Activated CD4-positive, alpha-beta T cell treated with anti-CD3 and anti-CD28 coated beads, Interleukin-2, amount 50 U/mL, for 4 hours (primary cell): ENCODE measurements around the gene ZDHHC22.

ENCODE experiments used
- DNase-seq, 2 experiments: peaks; one replicate each; pipeline ENCODE4 v3.0.0-alpha.2; 2020

Gene ZDHHC22

DNA sequence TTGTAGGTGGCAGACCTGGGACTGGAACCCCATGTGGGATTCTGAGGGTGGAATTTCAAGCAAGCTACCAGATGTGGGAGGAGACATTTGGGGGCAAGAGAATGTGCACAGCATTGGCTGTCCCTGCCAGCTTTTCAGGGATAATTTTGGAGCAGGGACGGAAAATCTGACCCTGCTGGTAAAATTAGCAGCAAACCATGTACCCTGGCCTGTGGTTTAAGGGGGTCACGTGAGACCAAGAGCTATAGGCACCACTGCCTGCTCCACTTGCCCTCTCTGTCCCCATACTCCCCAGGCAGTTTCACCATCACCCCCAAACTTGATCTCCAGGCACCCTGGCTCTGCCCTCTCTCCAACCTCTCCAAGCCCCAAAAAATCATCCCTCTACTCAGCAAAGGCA lies 13.5 kb upstream of the ZDHHC22 start:
- DNase-seq = no peak

DNA sequence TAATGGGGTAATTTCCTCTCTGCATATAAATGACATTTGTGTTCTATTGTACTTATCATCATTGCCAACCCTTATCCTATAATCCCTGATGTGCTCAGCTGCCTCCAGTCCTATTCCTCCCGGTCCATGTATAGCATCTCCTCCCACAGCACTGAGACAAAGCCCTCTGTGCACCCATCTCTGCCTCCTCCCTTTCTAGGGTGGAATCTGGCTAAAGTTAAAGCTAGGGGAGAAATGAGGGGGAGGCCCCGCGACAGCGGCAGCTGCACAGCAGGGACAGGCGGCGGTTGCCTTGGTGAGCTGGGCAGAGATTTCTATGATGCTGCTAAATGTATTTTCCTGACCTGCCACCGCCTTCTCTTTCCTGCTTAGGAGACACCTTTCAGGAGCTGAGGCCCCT lies 12.8 kb upstream of the ZDHHC22 start:
- no peak for DNase-seq

DNA sequence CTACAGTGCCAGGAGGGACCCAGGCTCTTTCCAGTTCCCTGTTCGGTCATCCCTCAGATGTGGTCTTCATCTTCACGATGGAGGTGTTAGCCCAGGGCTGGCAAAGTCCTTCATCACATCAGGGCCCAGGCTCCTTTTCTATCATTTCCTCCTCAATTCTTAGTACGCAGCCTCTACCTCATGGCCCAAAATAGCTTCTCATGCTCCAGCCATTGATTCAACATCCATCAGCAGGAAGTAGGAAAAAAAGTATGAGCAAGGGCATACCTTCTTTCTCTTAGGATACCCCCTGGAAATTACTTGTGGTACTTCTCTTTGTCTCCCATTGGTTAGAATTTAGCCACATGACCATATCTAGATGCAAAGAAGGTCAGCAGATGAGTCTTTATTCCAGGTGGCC lies 12.2 kb upstream of the ZDHHC22 start:
- no peak for DNase-seq

DNA sequence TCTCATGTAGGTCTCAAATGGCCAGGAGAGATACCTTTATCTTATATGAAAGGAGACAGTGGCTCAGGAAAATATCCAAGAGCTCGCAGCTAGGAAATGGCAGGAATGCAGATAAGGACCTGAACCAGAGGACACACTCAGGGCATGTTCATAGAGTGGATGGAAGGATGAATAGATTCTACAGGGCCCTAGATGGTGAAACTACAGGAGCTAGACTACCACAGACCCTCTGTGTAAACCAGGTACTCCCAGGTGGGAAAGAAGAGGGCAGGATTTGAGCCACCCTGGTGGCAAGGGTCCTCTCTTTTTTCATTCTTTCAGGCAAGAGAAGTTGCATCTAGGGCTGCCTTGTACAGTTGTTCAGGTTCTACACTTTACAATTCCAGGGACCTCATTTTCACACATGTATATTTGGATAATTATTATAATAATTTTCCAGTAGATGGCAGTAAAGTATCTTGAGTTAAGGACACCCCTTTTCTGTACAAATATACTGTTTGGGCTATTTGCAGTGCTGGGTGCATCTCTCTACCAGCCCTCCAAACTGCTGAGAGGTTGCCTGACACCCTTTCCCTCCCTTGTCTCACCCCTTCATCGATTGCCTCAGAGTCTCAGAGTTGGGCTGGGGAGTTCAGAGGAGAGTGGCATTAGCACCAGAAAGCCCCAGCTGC lies 10.5 kb upstream of the ZDHHC22 start:
- DNase-seq = no peak

DNA sequence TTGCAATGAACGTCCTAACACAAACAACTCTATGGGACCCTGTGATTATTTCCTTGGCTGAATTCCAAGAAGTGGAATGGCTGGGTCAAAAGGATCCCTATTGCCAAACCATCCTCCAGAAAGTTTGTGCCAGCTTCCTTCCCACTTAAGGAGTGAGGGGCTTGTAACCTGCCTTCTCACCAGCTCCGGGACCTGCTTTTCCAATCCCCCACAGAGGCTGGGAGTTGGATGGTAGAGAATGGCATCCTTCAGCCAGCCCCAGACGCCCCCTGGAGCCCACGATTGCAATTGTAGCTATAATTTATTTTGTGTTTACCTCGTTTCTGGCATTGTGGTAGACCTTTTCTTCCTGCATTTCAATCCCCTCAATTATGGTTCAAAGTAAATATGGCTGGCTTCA lies 9.7 kb upstream of the ZDHHC22 start:
- no peak for DNase-seq

DNA sequence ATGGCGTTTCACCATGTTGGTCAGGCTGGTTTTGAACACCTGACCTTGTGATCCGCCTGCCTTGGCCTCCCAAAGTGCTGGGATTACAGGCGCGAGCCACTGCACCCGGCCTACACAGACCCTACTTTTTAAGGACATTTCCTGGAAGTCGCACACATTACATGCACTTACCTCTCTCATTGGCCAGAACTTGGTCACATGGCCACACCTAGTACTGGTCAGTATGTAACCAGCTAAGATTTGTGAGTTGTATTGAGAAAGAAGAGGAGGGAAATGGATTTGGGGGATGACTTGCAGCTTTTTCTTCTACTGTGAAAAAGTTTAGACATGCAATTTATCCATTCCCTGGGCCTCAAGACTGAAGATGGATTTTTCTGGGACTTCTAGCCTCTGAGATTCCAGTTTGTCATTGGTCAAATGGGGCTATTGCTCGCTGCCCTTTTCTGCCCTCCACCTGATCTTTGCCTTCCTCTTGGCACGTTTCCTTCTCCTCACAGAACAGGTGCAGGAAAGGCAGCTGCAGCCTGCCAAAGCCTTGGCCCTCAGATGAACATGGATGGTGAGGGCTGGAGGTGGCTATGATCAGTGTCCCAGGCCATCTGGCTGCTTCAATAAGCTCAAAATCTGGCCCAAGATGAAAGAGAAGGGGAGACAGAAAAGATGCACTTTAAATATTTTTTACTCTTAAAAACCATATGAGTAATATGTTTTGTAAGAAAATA lies 7.1 kb upstream of the ZDHHC22 start:
- DNase-seq = no peak

DNA sequence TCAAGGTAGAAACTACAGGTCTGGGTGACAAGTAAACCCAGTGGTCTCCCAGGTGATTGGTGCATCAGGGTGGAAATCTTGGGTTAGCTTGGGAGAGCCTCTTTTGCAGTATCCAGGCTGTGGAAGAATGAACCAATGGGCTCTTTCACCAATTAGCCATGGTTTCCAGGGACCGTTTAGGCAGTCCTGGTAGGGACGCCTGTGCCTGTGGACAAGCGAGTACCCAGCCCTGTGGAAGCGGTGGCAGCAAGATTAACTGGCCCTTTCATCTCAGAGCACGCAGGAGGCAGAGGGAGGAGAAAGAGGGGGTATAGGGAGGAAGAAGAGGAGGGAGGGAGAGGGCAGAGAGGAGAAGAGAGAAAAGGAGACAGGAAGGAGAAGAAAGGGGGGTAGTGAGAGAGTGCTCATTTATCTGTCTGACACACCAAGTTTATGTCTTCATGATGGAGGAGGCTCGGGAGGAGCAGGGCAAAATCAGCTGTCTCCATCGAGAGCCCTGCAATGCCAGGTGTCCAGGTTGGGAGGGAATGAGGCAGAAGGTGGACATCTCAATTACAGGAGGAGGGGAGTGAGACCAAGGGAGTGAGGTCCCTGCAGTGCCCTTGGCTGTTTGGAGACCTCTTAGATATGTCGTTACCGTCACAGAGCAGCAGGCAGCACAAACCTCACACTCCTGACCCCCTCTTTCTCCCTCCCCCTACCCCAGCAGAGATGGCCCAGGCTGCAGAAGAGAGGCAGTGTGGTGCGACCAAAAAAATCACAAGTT lies 4.6 kb upstream of the ZDHHC22 start:
- no peak for DNase-seq

DNA sequence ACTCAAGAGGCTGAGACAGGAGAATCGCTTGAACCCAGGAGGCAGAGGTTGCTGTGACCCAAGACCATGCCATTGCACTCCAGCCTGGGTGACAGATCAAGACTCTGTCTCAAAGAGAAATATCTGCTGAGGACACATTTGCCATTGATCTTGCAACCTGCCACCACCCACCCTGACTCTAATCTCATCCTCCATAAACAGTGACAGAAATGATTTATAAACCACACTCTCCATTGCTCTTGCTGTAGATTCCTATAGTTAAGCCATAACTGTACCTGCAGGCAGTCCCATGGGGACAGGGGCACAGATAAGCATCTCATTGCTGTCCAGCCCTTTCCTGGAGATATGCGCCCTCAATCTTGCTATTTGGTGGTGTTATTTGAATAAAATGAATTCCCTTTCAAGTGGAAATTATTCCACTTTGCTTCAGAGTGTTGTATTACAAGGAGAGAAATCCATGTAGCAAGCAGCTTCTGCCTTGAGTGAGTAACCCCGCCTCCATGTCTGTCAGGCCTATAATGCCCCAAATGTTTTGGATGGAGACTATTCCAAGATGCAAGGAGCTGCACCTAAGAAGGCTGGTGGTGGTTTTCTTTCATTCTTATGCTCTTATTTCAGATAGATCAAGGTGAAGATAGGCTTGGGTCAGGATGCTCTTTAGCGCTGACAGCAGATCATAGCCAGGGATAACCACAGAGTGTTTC lies 3.0 kb upstream of the ZDHHC22 start:
- no peak for DNase-seq

DNA sequence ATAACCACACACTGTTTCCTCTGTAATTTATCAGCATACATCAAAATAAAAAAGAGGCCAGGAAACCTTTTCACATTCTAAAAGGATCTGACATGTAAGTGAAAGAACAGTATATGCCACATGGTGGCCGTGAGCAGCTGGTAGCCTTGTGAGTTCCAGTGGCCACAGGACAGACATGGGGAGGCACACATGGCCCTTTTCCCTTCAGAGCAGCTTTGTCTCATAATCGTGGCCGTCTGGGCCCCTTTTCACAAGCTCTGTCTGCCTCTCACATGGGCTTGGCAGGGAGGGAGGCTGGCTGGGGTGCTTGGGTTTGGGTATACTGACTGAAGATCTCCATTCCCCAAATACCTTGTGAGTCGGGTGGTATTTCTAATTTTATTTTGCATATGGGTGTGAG lies 1.5 kb upstream of the ZDHHC22 start:
- no peak for DNase-seq

DNA sequence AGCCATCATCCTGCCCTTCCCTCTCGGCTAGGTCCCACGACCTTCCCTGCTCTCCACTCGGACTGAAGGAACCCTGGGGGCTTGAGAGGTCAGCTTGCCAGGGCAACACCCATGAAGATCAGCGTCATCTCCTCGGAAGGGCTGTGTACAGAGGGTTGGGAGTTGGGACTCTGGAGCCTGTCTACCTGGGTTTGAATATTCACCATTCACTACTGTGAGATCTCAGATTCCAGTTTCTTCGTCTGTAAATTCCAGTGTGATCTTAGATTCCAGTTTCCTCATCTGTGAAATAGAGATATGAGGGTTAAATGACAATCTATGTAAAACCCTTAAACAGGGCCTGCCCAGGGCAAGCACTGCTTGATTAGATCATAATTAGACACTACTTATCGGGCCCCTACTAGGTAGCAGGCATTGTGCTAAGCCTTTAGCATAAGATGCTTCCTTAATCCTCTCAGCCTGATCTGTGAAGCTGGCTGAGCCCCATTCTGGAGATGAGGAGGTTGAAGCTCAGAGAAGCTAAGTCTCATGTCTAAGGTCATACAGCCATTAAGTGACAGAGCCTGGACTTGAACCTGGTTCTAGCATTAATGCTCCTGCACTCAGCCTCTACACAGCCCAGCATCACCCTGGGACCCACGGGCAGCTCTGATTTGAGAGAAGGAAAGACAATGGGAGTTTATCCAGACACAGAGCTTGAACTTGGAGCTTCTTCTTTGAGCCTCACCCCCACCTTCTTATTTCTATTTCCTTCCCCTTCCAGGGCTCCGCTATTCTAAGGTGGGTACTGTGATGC lies 612 bp upstream of the ZDHHC22 start:
- DNase-seq = no peak

DNA sequence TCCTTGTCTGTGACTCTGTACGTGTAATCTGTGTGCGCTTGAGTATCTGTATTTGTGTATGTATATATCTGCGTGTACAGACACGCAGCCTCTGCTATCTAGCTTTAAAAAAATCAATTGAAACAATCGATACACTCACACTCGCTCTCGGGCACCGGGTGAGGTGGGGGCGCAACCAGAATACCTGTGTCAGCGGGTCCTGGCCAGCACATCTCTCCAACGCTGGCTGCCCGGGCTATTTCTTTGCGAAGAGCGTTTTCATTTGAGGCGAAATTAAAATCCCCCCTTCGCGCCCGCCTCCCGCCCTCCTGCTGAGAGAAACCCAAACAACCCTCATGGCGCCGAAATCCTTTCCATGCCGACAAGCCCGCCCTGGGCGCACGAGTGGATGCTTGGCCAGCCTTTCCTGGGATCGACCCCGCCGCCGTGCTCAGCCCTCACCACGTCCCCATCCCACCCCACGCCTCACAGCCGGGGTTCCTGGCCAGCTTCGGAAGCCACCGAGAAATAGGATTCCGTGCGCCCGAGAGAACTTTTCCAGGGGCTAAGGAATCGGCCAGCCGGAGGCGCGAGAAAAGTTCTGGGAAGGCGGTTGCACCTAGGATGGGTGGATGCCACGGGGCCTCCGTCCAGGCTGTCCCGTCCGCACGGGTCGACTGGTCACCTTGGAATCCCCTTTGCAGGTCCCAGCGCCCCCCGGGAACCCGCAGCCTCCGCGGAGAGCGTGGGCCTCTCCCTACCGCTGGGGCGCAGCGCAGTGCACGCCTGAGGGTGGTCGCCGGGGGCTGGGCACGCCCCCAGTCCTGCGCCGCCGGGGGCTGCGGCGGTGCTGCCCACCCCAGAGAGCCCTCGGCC lies 1.0 kb downstream of the ZDHHC22 start:
- DNase-seq = no peak

DNA sequence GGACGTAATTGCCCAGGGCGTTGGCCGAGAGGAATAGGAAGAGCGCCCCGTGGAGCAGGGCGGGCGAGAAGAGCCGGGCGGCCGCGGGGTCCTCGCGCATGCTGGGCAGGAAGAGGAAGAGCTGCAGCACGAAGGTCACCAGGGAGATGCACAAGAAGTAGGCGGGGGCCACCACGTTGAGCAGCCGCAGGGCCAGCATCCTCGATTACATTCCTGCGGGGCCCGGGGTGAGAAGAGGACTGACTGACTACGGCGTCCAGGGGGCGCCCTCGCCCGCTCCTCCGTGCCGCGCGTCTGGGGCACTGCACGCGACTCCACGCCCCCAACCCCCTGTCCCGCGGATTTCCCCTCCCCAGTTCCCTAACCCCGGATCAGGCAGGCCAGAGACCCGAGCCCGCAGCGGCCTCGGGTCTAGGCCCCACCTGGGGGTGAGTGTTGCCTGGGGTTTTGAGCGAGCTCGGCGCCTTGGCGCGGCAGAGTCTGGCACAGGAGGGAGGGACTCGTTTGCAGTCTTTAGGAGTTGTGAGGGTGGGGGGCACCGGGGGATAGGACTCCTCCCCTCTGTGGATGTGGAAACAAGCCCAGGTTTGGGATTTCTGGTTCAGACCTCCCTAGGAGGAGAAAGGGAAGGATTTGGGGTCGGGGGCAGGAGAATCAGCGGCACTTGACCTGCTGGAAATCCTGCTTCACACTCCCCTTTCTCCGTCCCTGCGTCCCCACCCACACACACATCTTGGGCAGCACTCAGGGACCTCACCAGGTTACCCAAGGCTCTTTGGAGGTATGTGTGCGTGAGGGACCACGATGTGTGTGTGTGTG lies 1.8 kb downstream of the ZDHHC22 start:
- DNase-seq = peak in 1 of 2 experiments; percentile 17

DNA sequence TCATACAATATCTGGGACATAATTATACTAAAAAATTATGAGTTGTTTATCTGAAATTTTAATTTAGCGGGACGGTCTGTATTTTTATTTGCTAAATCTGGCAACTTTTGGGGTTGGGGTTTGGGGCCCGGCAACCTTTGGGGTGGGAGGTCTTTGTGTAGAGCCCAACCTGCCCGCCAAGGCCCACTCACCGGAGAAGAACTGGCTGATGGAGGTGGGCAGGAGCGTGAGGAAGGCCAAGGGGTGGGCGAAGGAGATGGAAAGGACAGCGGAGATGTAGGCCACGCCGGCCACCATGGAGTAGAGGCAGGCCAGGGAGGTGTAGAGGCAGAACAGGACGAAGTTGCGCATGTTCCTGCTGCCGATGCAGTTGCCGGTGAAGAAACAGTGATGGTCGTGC lies 2.6 kb downstream of the ZDHHC22 start:
- no peak for DNase-seq

DNA sequence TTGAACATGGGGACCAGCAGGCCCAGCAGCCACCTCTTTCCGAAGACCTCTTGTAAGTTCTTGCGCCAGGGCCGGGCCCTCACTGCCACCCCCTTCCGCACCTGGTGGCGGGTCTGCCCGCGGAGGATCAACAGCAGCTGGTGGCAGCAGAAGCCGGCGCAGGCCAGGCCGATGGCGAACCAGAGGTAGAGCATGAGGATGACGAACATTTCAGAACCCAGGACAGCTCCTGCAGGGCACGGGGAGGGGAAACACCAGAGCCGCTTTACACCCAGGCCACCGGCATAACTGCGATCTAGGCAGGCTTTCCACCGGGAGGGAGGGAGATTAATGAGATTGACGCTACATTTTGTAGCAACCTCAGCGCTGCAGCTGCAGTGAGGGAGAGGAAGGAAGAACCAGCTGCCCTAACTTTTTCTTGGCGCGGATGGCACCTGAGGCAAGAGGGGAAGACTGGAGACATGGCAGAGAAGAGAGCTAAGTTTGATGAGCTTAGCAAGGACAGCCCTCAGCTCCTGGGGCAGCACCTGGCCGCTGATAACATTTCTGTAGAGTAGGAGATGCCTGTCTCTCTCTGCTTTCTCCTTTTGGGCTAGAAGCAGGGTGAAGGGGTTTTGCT lies 7.8 kb downstream of the ZDHHC22 start:
- DNase-seq = peak; percentile 25 to 35

DNA sequence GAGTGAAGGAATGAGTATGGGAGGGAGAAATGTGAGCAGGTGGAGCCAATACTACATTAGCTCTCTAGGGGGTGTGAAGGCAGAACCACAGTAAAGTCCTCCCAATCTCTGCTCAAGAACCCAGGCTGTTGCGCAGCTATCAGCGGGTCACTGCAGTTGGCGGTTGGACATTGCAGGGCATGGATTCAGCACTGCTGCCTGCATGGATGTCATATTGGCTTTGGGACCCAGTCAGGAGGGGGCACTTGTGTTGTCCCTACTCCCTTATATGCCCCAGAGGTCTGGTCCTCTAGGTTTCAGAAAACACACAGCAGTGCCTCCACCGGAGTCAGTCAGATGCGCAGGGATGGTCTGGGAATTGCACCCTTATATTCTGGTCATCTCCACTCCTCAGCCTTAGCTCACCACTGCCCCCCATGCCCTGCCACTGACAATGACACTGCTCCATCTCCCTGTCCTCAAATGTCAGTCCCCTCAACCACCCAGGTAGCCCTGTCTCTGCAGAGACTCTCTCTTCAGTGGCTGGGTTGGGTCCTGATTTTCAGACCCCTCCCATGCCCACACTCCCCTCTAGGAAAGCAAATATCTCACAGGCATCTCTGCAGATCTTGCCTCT lies 9.6 kb downstream of the ZDHHC22 start:
- no peak for DNase-seq

DNA sequence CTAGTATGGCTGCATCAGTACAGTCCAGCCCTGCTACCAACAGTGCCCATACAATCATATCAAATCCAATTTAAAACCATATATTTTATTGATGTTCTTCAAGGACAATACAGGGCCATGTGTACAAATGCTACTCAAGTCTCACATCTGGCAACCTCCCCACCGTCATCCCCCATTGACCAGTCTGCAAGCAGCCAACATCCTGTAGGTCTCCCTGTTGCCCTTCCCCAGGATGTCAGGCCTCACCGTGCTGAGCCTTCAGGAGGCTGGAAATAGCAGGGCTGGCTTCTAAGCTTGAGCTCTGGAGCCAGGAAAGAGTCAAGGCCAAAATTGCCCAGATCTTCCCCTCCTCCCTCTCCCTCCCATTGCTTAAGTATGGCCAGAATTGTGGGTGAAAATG lies 10.4 kb downstream of the ZDHHC22 start:
- DNase-seq = no peak

DNA sequence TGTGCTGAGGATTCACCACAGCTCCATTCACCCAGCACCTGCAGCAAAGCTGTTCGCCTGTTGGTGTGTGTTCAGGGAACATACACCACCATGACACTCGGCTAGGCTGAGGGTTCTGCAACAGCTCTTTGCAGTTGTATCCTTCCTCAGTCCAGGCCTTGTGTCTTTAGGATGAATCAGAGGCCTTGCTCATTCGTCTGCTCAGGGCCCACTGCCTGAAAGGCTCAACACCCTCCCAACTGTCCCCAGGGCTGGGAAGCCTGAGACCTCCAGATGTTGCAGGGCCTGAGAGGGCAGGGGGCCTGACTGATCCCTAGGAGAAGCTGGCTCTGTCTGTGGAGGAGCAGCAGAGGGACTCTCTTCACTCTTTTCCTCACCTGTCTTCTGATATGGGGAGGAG lies 11.2 kb downstream of the ZDHHC22 start:
- DNase-seq = no peak

DNA sequence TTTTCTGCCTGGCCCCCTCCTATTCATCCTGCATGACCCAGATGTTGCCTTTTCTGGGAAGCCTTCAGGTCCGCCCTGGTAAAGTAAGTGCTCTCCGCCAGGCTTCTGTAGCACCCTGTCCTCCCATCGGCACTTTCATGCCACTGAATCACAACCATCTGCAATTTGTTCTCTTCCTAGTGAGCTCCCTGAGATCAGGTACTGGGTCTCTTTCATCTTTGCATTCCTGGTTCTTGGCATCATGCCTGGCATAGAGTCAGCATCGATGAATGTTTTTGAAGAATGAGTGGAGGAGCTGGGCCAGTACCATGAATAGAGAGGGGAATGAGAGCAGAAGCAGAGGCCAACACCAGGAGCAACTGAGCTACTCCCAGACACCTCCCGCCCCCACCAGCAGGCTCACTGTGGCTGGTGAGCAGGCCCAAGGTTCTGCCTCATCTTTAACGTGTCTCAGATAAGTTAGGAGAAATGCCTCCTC lies 13.1 kb downstream of the ZDHHC22 start:
- no peak for DNase-seq

DNA sequence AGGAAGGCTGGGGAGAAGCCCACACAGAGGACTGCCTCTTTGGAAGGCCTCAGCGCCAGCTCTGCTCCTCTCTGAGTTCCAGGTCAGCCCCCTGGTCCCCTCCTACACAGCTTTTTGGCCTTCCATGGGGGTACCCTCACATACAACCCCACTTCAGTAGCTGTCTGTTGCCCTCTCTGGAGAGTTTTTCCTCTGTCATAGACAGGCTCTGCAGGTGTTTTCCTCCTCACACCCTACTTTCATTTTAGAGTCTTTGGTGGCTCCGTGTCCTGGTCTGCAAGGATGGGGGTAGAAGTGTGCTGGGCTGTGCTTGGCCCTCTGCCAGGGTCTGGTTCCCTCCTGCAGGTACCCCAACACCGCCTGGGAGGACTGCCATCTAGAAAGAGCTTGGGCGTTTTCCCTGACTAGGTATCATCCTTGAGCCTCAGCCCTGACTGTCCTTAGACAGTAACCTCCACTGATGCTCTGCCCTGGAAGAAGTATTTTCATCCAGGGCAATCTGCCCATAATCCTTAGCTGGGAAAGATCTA lies 15.1 kb downstream of the ZDHHC22 start:
- no peak for DNase-seq
